Karpas-422 (cell line): Measurements from ENCODE around the gene TBPL2. TPM values are rescaled to one million over a fixed set of nuclear protein-coding genes. Genes with fewer than 3 reads are reported as not detected.
A peak's percentile ranks its signal among the peaks of the same experiment; 100 is the strongest.

ENCODE experiments used
- DNase-seq: peaks from one replicate; pipeline ENCODE4 v3.0.0-alpha.2; 2015
- H2AFZ ChIP-seq: fragments of 200-600 bp; sonication (generic); 2 replicates; pipeline ENCODE4 v1.6.1; 2014; ENCODE audit warnings: antibody characterized with exemption, low read length, mixed read lengths
- H3K27ac ChIP-seq: fragments of 200-600 bp; sonication (generic); 2 replicates; pipeline ENCODE4 v1.5.1; 2014; ENCODE audit warnings: mild to moderate bottlenecking, low read length, moderate library complexity
- H3K27me3 ChIP-seq: fragments of 200-600 bp; sonication (generic); 2 replicates; pipeline ENCODE4 v1.6.1; 2014; ENCODE audit warnings: low read length, mixed read lengths
- H3K36me3 ChIP-seq: fragments of 200-600 bp; sonication (generic); 2 replicates; pipeline ENCODE4 v1.6.1; 2014; ENCODE audit warnings: low read length, mixed read lengths; ENCODE audit not compliant: insufficient read depth
- H3K4me1 ChIP-seq: fragments of 200-600 bp; sonication (generic); 2 replicates; pipeline ENCODE4 v1.6.1; 2014; ENCODE audit warnings: mild to moderate bottlenecking, low read length, mixed read lengths
- H3K4me2 ChIP-seq: fragments of 200-600 bp; sonication (generic); 2 replicates; pipeline ENCODE4 v1.6.1; 2014; ENCODE audit warnings: low read length, low read depth, mild to moderate bottlenecking; ENCODE audit not compliant: poor library complexity, severe bottlenecking
- H3K4me3 ChIP-seq: fragments of 200-600 bp; sonication (generic); 2 replicates; pipeline ENCODE4 v1.5.1; 2014; ENCODE audit warnings: mild to moderate bottlenecking, antibody characterized with exemption, low read length, mixed read lengths
- H3K79me2 ChIP-seq: fragments of 200-600 bp; sonication (generic); 2 replicates; pipeline ENCODE4 v1.6.1; 2014; ENCODE audit warnings: mild to moderate bottlenecking, low read length, mixed read lengths
- H3K9ac ChIP-seq: fragments of 200-600 bp; sonication (generic); 2 replicates; pipeline ENCODE4 v1.6.0; 2014; ENCODE audit warnings: low read length
- H3K9me2 ChIP-seq: fragments of 200-600 bp; sonication (generic), shearing (Covaris generic); replicated peaks from 2 replicates; pipeline ENCODE4 v1.6.0; 2014; ENCODE audit warnings: mild to moderate bottlenecking, low read length, moderate library complexity; ENCODE audit not compliant: insufficient read depth
- H3K9me3 ChIP-seq: fragments of 300-700, 200-600 bp; sonication (generic); 2 replicates; pipeline ENCODE4 v1.6.1; 2014; ENCODE audit warnings: low read length, mixed read lengths
- H4K20me1 ChIP-seq: fragments of 200-600 bp; sonication (generic); 2 replicates; pipeline ENCODE4 v1.6.1; 2014; ENCODE audit warnings: mild to moderate bottlenecking, antibody characterized with exemption, low read length, low read depth; ENCODE audit not compliant: insufficient read depth
- total RNA-seq: library from RNA; depleted of rRNA; stranded (reverse); fragments of >200 nt; shearing (Covaris generic); gene quantifications from 2 replicates; pipeline ENCODE4 v1.2.3, GENCODE V29; 2014; ENCODE audit warnings: low replicate concordance

Gene TBPL2
- total RNA-seq, 1 experiment from 2014 or later: not detected

- no peak for DNase-seq
- no peaks in the 10 kb centered on the region for H3K36me3 ChIP-seq
- no peaks in the 10 kb centered on the region for H3K27me3 ChIP-seq
- H3K9ac ChIP-seq: no peak overlapping the region
- no peak overlapping the region for H3K27ac ChIP-seq
- no peaks in the 10 kb centered on the region for H3K79me2 ChIP-seq
- H3K9me3 ChIP-seq: no peaks in the 10 kb centered on the region
- no peak overlapping the region for H3K4me2 ChIP-seq
- H3K4me1 ChIP-seq: peaks cover 6% of the 10 kb centered on the region; the same call in 1 of the 2 replicates
- H4K20me1 ChIP-seq: no peaks in the 10 kb centered on the region
- no peak overlapping the region for H3K4me3 ChIP-seq
- no peak overlapping the region for H2AFZ ChIP-seq
- H3K9me2 ChIP-seq: no peaks in the 10 kb centered on the region
These were observed 3.5 kb downstream of the TBPL2 start for GRCh38 chr14:55436931-55437330.

- Histone ChIP-seq H4K20me1 (no peaks in the 10 kb centered on the region), H3K9ac (no peak overlapping the region), H3K4me1 (peaks cover 6% of the 10 kb centered on the region; the same call in 1 of the 2 replicates), H3K9me2 (no peaks in the 10 kb centered on the region), H2AFZ (no peak overlapping the region), H3K36me3 (no peaks in the 10 kb centered on the region), H3K9me3 (no peaks in the 10 kb centered on the region), H3K79me2 (no peaks in the 10 kb centered on the region), H3K27ac (no peak overlapping the region), H3K27me3 (0 out of 2 replicates have a peak, but pooled peaks cover 2% of the 10 kb centered on the region), H3K4me2 (no peak overlapping the region), H3K4me3 (no peak overlapping the region)
- no peak for DNase-seq
These were observed 3.9 kb downstream of the TBPL2 start for GRCh38 chr14:55436519-55436918.

GRCh38 chr14:55434805-55435174, 5.6 kb downstream of the TBPL2 start:
- no peak overlapping the region for H3K4me2 ChIP-seq
- H4K20me1 ChIP-seq: no peaks in the 10 kb centered on the region
- no peak overlapping the region for H3K4me3 ChIP-seq
- H3K36me3 ChIP-seq: no peaks in the 10 kb centered on the region
- peaks cover 6% of the 10 kb centered on the region; the same call in 1 of the 2 replicates for H3K4me1 ChIP-seq
- H3K9me2 ChIP-seq: no peaks in the 10 kb centered on the region
- H3K27me3 ChIP-seq: 0 out of 2 replicates have a peak, but pooled peaks cover 3% of the 10 kb centered on the region
- no peak overlapping the region for H2AFZ ChIP-seq
- no peak overlapping the region for H3K9ac ChIP-seq
- no peaks in the 10 kb centered on the region for H3K79me2 ChIP-seq
- no peak for DNase-seq
- no peak overlapping the region for H3K27ac ChIP-seq
- H3K9me3 ChIP-seq: no peaks in the 10 kb centered on the region

DNA sequence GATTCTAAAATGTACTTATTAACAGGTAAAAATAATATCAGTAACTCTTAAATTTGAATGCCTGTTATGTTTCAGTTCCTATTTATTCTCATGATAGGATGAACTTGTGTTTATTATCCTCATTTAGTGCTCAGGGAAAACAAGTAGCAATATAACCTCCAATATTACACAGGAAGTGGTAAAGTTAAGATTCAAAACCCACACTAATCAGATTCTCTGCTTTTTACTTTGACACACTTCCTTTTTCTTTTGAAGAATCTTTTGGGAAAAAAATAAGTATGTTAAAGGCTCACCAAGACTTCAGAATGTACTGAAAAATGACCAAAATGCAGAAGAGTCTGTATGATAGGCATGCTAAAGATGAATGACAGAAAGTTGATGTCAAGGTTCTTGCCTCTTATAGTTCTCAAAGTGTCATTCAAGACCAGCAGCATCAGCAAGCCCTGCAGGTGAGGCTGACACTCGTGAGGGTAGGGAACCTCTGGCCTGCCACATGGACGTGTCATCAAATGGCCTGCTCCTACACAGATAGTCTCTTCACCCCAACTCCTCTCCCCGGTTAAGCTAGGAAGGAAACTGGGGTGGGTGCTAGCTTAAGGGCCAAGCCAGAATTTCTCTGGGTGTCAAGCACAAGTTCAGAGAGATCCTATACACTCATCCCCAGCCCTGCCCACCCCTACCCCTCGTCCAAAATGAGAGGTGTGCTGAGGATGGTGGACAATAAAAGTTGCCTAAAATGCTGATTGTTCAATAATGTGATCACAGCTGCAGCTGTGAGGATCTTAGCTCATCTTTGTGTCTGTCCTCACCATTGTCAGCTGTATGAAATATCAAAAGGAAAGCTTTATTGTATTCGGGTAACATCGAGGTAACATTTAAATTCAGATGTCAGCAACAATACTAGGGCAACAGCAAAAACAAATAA, 6.3 kb downstream of the TBPL2 start:
- Histone ChIP-seq H3K27ac (no peak overlapping the region), H3K9ac (no peak overlapping the region), H3K27me3 (0 out of 2 replicates have a peak, but pooled peaks cover 3% of the 10 kb centered on the region), H3K79me2 (no peaks in the 10 kb centered on the region), H3K4me1 (peaks cover 6% of the 10 kb centered on the region; the same call in 1 of the 2 replicates), H3K9me3 (no peaks in the 10 kb centered on the region), H4K20me1 (no peaks in the 10 kb centered on the region), H3K9me2 (no peaks in the 10 kb centered on the region), H3K36me3 (no peaks in the 10 kb centered on the region), H3K4me3 (no peak overlapping the region), H2AFZ (no peak overlapping the region), H3K4me2 (no peak overlapping the region)
- no peak for DNase-seq

- H3K9me2 ChIP-seq: no peaks in the 10 kb centered on the region
These were observed 7.8 kb downstream of the TBPL2 start for GRCh38 chr14:55432628-55433027.

DNA sequence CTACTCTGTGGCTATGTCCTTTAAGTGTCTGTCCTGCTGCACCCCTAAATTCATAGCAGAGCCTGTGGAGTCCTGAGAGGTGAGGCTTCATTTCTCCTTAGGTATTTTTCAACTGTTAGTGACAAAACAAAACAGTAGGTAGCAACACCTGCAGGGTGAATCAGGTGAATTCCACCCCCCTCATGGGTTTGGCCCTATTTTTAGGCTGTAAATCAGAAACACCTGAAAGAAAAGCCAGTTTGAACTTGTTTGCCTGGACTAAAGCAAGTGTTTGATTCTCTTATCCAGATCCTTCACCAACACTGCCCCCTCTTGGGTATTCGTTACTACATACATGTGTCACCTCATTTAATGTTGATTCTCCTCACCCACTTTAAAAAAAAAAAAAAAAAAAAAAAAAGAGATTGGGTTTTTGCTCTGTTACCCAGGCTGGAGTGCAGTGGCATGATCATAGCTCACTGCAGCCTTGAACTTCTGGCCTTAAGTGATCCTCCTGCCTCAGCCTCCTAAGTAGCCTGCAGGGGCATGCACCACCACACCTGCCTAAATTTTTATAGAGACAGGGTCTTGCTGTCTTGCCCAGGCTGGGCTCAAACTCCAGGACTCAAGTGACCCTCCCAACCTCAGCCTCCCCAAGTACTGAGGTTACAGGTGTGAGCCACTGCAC, 10.3 kb downstream of the TBPL2 start:
- H3K9ac ChIP-seq: no peak overlapping the region
- H3K9me2 ChIP-seq: no peaks in the 10 kb centered on the region
- H3K27ac ChIP-seq: no peak overlapping the region
- no peak overlapping the region for H2AFZ ChIP-seq
- no peaks in the 10 kb centered on the region for H3K79me2 ChIP-seq
- no peak overlapping the region for H3K4me2 ChIP-seq
- H3K27me3 ChIP-seq: 0 out of 2 replicates have a peak, but pooled peaks cover 3% of the 10 kb centered on the region
- peak; percentile 88 for DNase-seq
- H3K36me3 ChIP-seq: no peaks in the 10 kb centered on the region
- H3K4me3 ChIP-seq: no peak overlapping the region
- no peaks in the 10 kb centered on the region for H3K9me3 ChIP-seq
- H3K4me1 ChIP-seq: peaks cover 6% of the 10 kb centered on the region; the same call in 1 of the 2 replicates
- H4K20me1 ChIP-seq: no peaks in the 10 kb centered on the region

More at GRCh38 chr14:55432628-55433027, 7.8 kb downstream of the TBPL2 start:
- Histone ChIP-seq H3K9me3 (no peaks in the 10 kb centered on the region), H3K4me2 (no peak overlapping the region), H3K9ac (no peak overlapping the region), H3K4me1 (peaks cover 6% of the 10 kb centered on the region; the same call in 1 of the 2 replicates), H4K20me1 (no peaks in the 10 kb centered on the region), H3K27me3 (0 out of 2 replicates have a peak, but pooled peaks cover 3% of the 10 kb centered on the region), H2AFZ (no peak overlapping the region), H3K79me2 (no peaks in the 10 kb centered on the region), H3K27ac (no peak overlapping the region), H3K4me3 (no peak overlapping the region), H3K36me3 (no peaks in the 10 kb centered on the region)
- DNase-seq: no peak

DNA sequence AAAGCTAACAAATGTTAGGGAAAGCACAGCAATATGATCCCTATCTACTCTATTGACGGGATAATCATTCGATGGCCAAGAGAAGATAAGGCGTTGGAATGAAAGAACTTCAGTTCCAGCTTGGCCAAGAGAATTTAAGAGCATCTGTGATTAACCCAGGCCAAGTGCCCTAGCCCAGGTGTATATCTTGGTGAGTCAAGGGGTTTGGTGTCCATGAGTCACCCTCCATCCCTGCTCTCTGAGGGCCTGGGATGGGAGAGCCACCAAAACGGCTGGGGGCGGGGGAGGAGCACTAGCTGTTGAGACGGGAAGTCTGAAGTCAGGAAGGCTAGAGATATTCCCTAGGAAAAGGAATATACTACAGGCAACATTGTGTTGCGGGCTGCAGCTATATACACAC, 13.0 kb downstream of the TBPL2 start:
- Histone ChIP-seq H3K27ac (no peak overlapping the region), H3K36me3 (no peaks in the 10 kb centered on the region), H3K4me1 (no peaks in the 10 kb centered on the region), H3K27me3 (0 out of 2 replicates have a peak, but pooled peaks cover 3% of the 10 kb centered on the region), H3K9me2 (no peaks in the 10 kb centered on the region), H3K4me2 (no peak overlapping the region), H3K79me2 (no peaks in the 10 kb centered on the region), H2AFZ (no peak overlapping the region), H4K20me1 (no peaks in the 10 kb centered on the region), H3K4me3 (no peak overlapping the region), H3K9me3 (no peaks in the 10 kb centered on the region), H3K9ac (no peak overlapping the region)
- no peak for DNase-seq

GRCh38 chr14:55426891-55427290, 13.5 kb downstream of the TBPL2 start:
- 0 out of 2 replicates have a peak, but pooled peaks cover 3% of the 10 kb centered on the region for H3K27me3 ChIP-seq
- H3K4me1 ChIP-seq: no peaks in the 10 kb centered on the region
- no peaks in the 10 kb centered on the region for H3K79me2 ChIP-seq

More at GRCh38 chr14:55426891-55427290, 13.5 kb downstream of the TBPL2 start:
- Histone ChIP-seq H3K4me3 (no peak overlapping the region), H3K36me3 (no peaks in the 10 kb centered on the region), H4K20me1 (no peaks in the 10 kb centered on the region), H3K9me2 (no peaks in the 10 kb centered on the region), H3K9ac (no peak overlapping the region), H3K4me2 (no peak overlapping the region), H3K27ac (no peak overlapping the region), H3K9me3 (no peaks in the 10 kb centered on the region), H2AFZ (no peak overlapping the region)
- no peak for DNase-seq
